HG02759 (cell line): Measurements from ENCODE around the gene CDH23.

Source experiments
- ATAC-seq: cut with Tn5 transposase; IDR thresholded peaks from one replicate; pipeline ENCODE4 v1.9.1; 2021; ENCODE audit warnings: mild to moderate bottlenecking, moderate library complexity; ENCODE audit not compliant: unreplicated experiment

The CDH23 gene

GRCh38 chr10:71671994-71672946, 275.6 kb downstream of the CDH23 start:
- ATAC-seq: no peak

- no peak for ATAC-seq
Observed at GRCh38 chr10:71675295-71675970, 278.7 kb downstream of the CDH23 start.

GRCh38 chr10:71677261-71677660, 280.5 kb downstream of the CDH23 start:
- no peak for ATAC-seq

GRCh38 chr10:71678057-71678805, 281.5 kb downstream of the CDH23 start:
- ATAC-seq: no peak

GRCh38 chr10:71679425-71679824, 282.7 kb downstream of the CDH23 start:
- no peak for ATAC-seq

- ATAC-seq: no peak
Observed at GRCh38 chr10:71681977-71682376, 285.3 kb downstream of the CDH23 start.

GRCh38 chr10:71683301-71683700, 286.6 kb downstream of the CDH23 start:
- no peak for ATAC-seq

- ATAC-seq: no peak
Observed at GRCh38 chr10:71684356-71685173, 287.8 kb downstream of the CDH23 start.

- ATAC-seq: no peak
Observed at GRCh38 chr10:71685554-71686232, 289.0 kb downstream of the CDH23 start.

- ATAC-seq: no peak
Observed at GRCh38 chr10:71687077-71687476, 290.4 kb downstream of the CDH23 start.

- no peak for ATAC-seq
Observed at GRCh38 chr10:71687480-71687879, 290.8 kb downstream of the CDH23 start.

GRCh38 chr10:71688256-71688655, 291.5 kb downstream of the CDH23 start:
- ATAC-seq: no peak

GRCh38 chr10:71690094-71690720, 293.5 kb downstream of the CDH23 start:
- no peak for ATAC-seq

- ATAC-seq: no peak
Observed at GRCh38 chr10:71691405-71691804, 294.7 kb downstream of the CDH23 start.

- no peak for ATAC-seq
Observed at GRCh38 chr10:71692598-71693306, 296.0 kb downstream of the CDH23 start.

- ATAC-seq: no peak
Observed at GRCh38 chr10:71693377-71693776, 296.7 kb downstream of the CDH23 start.

- peak; percentile 22 for ATAC-seq
Observed at GRCh38 chr10:71694039-71694501, 297.4 kb downstream of the CDH23 start.

GRCh38 chr10:71694567-71694968, 297.8 kb downstream of the CDH23 start:
- ATAC-seq: peak; percentile 86
